Measurements from ENCODE around the gene ZNF256. TPM values are rescaled to one million over a fixed set of nuclear protein-coding genes. Genes with fewer than 3 reads are reported as not detected.

Gene ZNF256
- total and polyA plus RNA-seq, 4 donors, result 2.5 to 8.1 (median 3.8) TPM

- H3K9me3 ChIP-seq (ENCODE audit: control insufficient read depth in 4 of 4, insufficient read depth in 3 of 4, low read length in 3 of 4), result peaks cover 0 to 52% (median 7%) of the 10 kb centered on the region in 4 donors
- no peak for DNase-seq
- ATAC-seq (ENCODE audit: insufficient read depth, low FRiP score), result no peak
- no peak overlapping the region for H3K9ac ChIP-seq (ENCODE audit: insufficient read depth in 1 of 2, low read length in 2 of 2)
- peaks cover 0 to 10% (median 3%) of the 10 kb centered on the region in 4 donors for H3K36me3 ChIP-seq (ENCODE audit: control insufficient read depth in 4 of 4, insufficient read depth in 4 of 4, low read length in 4 of 4)
- H3K27ac ChIP-seq (ENCODE audit: low read depth in 1 of 2, low read length in 1 of 2), result no peak overlapping the region
- no peak overlapping the region for H3K4me3 ChIP-seq
- H3K4me1 ChIP-seq (ENCODE audit: control insufficient read depth in 5 of 5, insufficient read depth in 5 of 5, low read length in 5 of 5), result peaks cover 0 to 8% (median 5%) of the 10 kb centered on the region in 5 donors
- WGBS, 2 donors, result 92 to 93% methylated on average over 12 of the region's 12 CpGs
- TF ChIP-seq, protein P1, sequence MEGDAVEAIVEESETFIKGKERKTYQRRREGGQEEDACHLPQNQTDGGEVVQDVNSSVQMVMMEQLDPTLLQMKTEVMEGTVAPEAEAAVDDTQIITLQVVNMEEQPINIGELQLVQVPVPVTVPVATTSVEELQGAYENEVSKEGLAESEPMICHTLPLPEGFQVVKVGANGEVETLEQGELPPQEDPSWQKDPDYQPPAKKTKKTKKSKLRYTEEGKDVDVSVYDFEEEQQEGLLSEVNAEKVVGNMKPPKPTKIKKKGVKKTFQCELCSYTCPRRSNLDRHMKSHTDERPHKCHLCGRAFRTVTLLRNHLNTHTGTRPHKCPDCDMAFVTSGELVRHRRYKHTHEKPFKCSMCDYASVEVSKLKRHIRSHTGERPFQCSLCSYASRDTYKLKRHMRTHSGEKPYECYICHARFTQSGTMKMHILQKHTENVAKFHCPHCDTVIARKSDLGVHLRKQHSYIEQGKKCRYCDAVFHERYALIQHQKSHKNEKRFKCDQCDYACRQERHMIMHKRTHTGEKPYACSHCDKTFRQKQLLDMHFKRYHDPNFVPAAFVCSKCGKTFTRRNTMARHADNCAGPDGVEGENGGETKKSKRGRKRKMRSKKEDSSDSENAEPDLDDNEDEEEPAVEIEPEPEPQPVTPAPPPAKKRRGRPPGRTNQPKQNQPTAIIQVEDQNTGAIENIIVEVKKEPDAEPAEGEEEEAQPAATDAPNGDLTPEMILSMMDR (IDR thresholded peaks at IDR 0.05; ENCODE audit: control extremely low read depth, extremely low read depth), result no peak
- H3K27me3 ChIP-seq (ENCODE audit: control insufficient read depth in 3 of 3, insufficient read depth in 3 of 3, low read length in 2 of 3), result no peaks in the 10 kb centered on the region
Observed at GRCh38 chr19:57949702-57950101, 2.2 kb upstream of the ZNF256 start.

DNA sequence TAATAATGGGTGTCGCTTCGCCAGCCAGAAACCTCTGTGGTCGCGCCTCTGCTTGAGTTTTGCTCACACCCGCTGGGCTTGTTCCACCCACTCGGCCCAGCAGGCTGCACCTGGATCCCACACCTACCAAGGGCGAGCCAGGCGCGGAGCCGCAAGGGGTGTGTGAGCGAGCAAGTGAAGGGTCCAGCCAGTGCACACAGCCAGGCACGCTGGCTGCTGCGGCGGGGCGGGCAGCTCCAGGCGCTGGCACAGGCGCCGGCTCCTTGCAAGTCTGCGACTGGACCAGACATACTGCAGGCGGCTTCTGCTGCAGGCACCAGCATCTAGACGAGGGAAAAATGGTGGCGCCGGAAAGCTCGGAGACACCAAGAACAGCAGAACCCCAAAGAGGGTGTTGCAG, 1.8 kb upstream of the ZNF256 start:
- Histone ChIP-seq H3K27ac (ENCODE audit: low read depth in 1 of 2, low read length in 1 of 2) (no peak overlapping the region), H3K4me1 (ENCODE audit: control insufficient read depth in 5 of 5, insufficient read depth in 5 of 5, low read length in 5 of 5) (peaks cover 0 to 8% (median 5%) of the 10 kb centered on the region in 5 donors), H3K4me3 (no peak overlapping the region), H3K9ac (ENCODE audit: insufficient read depth in 1 of 2, low read length in 2 of 2) (no peak overlapping the region), H3K36me3 (ENCODE audit: control insufficient read depth in 4 of 4, insufficient read depth in 4 of 4, low read length in 4 of 4) (peaks cover 0 to 11% (median 3%) of the 10 kb centered on the region in 4 donors), H3K27me3 (ENCODE audit: control insufficient read depth in 3 of 3, insufficient read depth in 3 of 3, low read length in 2 of 3) (no peaks in the 10 kb centered on the region), H3K9me3 (ENCODE audit: control insufficient read depth in 4 of 4, insufficient read depth in 3 of 4, low read length in 3 of 4) (peaks cover 0 to 52% (median 7%) of the 10 kb centered on the region in 4 donors)
- 94 to 97% methylated on average over 24 of the region's 24 CpGs for WGBS, 2 donors
- DNase-seq (no peak), ATAC-seq (ENCODE audit: insufficient read depth, low FRiP score) (no peak)
- TF ChIP-seq, protein P1 (IDR thresholded peaks at IDR 0.05; ENCODE audit: control extremely low read depth, extremely low read depth), result no peak

- H3K4me1 ChIP-seq (ENCODE audit: control insufficient read depth in 5 of 5, insufficient read depth in 5 of 5, low read length in 5 of 5), result peaks cover 0 to 8% (median 5%) of the 10 kb centered on the region in 5 donors
- peaks cover 14 to 33% (median 21%) of the 10 kb centered on the region in 4 donors for H3K36me3 ChIP-seq (ENCODE audit: control insufficient read depth in 4 of 4, insufficient read depth in 4 of 4, low read length in 4 of 4)
- peak overlapping the region; percentile 90 for H3K4me3 ChIP-seq
- ATAC-seq (ENCODE audit: insufficient read depth, low FRiP score), result no peak
- peak overlapping the region; percentile 78 to 83 for H3K27ac ChIP-seq (ENCODE audit: low read depth in 1 of 2, low read length in 1 of 2)
- peaks cover 0 to 57% (median 23%) of the 10 kb centered on the region in 4 donors for H3K9me3 ChIP-seq (ENCODE audit: control insufficient read depth in 4 of 4, insufficient read depth in 3 of 4, low read length in 3 of 4)
- TF ChIP-seq, protein P1 (IDR thresholded peaks at IDR 0.05; ENCODE audit: control extremely low read depth, extremely low read depth), result no peak
- no peaks in the 10 kb centered on the region for H3K27me3 ChIP-seq (ENCODE audit: control insufficient read depth in 3 of 3, insufficient read depth in 3 of 3, low read length in 2 of 3)
- DNase-seq, result no peak
- peak overlapping the region; percentile 68 to 70 for H3K9ac ChIP-seq (ENCODE audit: insufficient read depth in 1 of 2, low read length in 2 of 2)
- 0 to 2% methylated on average over 18 of the region's 18 CpGs for WGBS, 2 donors
Observed at GRCh38 chr19:57947088-57947418, 453 bp downstream of the ZNF256 start.

DNA sequence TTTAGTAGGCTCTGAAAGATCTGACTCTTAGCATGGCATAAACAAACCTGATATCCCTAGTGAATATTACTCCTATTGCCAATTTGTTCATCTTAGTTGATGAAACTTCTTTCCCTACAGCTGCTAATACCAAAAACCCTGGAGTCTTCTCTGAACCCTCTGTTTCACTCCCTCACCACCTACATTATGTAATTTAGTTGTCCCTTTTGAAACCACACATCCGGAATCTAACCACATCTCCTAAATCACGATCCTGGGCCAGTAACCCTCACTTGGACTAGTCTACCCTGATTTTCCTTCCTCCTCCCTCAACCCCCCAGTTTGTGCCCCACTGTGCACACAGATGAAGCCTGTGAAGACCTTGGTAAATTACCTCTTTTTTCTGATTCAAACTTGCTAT, 1.2 kb downstream of the ZNF256 start:
- Histone ChIP-seq H3K27me3 (ENCODE audit: control insufficient read depth in 3 of 3, insufficient read depth in 3 of 3, low read length in 2 of 3) (no peaks in the 10 kb centered on the region), H3K9ac (ENCODE audit: insufficient read depth in 1 of 2, low read length in 2 of 2) (no peak overlapping the region), H3K27ac (ENCODE audit: low read depth in 1 of 2, low read length in 1 of 2) (no peak overlapping the region), H3K9me3 (ENCODE audit: control insufficient read depth in 4 of 4, insufficient read depth in 3 of 4, low read length in 3 of 4) (peaks cover 0 to 61% (median 26%) of the 10 kb centered on the region in 4 donors), H3K4me3 (peak overlapping the region; percentile 90), H3K36me3 (ENCODE audit: control insufficient read depth in 4 of 4, insufficient read depth in 4 of 4, low read length in 4 of 4) (peaks cover 21 to 41% (median 29%) of the 10 kb centered on the region in 4 donors), H3K4me1 (ENCODE audit: control insufficient read depth in 5 of 5, insufficient read depth in 5 of 5, low read length in 5 of 5) (peaks cover 0 to 8% (median 5%) of the 10 kb centered on the region in 5 donors)
- ATAC-seq (ENCODE audit: insufficient read depth, low FRiP score) (no peak), DNase-seq (no peak)
- WGBS, 2 donors, result 41 to 59% methylated on average over 2 of the region's 2 CpGs
- TF ChIP-seq, protein P1 (IDR thresholded peaks at IDR 0.05; ENCODE audit: control extremely low read depth, extremely low read depth), result no peak

Measured in lung (tissue), 12 donors.